B cell (primary cell): ENCODE results near the gene ZG16. TPM values are rescaled to one million over a fixed set of nuclear protein-coding genes. Genes with fewer than 3 reads are reported as not detected.

Experiments
- ATAC-seq: fragments of 200-7000 bp; cut with Tn5 transposase; one replicate; pipeline ENCODE4 v1.10.0; 2021; ENCODE audit warnings: low read depth, mild to moderate bottlenecking, moderate number of reproducible peaks, moderate library complexity
- CTCF ChIA-PET: fragments of 350-600 bp; sonication (Branson Sonifier 250); formaldehyde crosslinking; loops from one replicate; lab custom pipeline; 2021; ENCODE audit warnings: antibody characterized with exemption, inconsistent platforms; lab: Charles Lee
- POLR2A ChIA-PET: fragments of 350-600 bp; sonication (Branson Sonifier 250); formaldehyde crosslinking; loops from one replicate; lab custom pipeline; 2021; ENCODE audit warnings: antibody characterized with exemption; lab: Charles Lee
- DNase-seq: peaks from one replicate; pipeline ENCODE4 v3.0.0; 2013
- H2AFZ ChIP-seq: 2 replicates; pipeline ENCODE4 v1.6.1; 2012; ENCODE audit warnings: mild to moderate bottlenecking, low read depth, low read length; ENCODE audit not compliant: insufficient read depth, poor library complexity, severe bottlenecking
- H3K27ac ChIP-seq, 2 donors: 1 replicate in 1 of 2; 2 replicates in 1 of 2; pipeline ENCODE4 v1.5.1; 2012 to 2013; ENCODE audit warnings: low read length in 2 of 2, mild to moderate bottlenecking in 2 of 2, moderate library complexity in 1 of 2
- H3K27me3 ChIP-seq, 4 experiments: fragments of 200-600 bp in 1 of 4; sonication (generic) in 1 of 4; replicated peaks in 1 of 4; 1 replicate in 2 of 4; 2 replicates in 2 of 4; pipeline versions ENCODE4 v1.6.1 to v1.7.0; 2013 to 2016; ENCODE audit warnings: low read length in 3 of 4, mild to moderate bottlenecking in 2 of 4, mixed read lengths in 1 of 4, moderate library complexity in 1 of 4; ENCODE audit not compliant: insufficient read depth in 4 of 4, control insufficient read depth in 3 of 4; ENCODE audit errors: control extremely low read depth in 1 of 4
- H3K36me3 ChIP-seq, 2 experiments: replicated peaks in 1 of 2; 1 replicate in 1 of 2; 2 replicates in 1 of 2; pipeline versions ENCODE4 v1.6.1 to v1.7.1; 2013; ENCODE audit warnings: low read length in 1 of 2; ENCODE audit not compliant: insufficient read depth in 2 of 2, control insufficient read depth in 1 of 2; ENCODE audit errors: control extremely low read depth in 1 of 2, extremely low read depth in 1 of 2
- H3K4me1 ChIP-seq, 2 donors: fragments of 200-600 bp in 1 of 2; sonication (generic) in 1 of 2; 1 replicate in 1 of 2; 2 replicates in 1 of 2; pipeline versions ENCODE4 v1.5.1 to v1.6.1; 2013 to 2017; ENCODE audit warnings: low read length in 2 of 2; ENCODE audit not compliant: control insufficient read depth in 2 of 2, insufficient read depth in 2 of 2
- H3K4me2 ChIP-seq: replicated peaks from 2 replicates; pipeline ENCODE3; 2012; ENCODE audit warnings: mild to moderate bottlenecking, low read depth, low read length; ENCODE audit not compliant: poor library complexity, severe bottlenecking
- H3K4me3 ChIP-seq, 5 experiments: fragments of 200-600 bp in 1 of 5; sonication (generic) in 1 of 5; 1 replicate in 3 of 5; 2 replicates in 2 of 5; pipeline versions ENCODE4 v1.5.1 to v1.7.0; 2011 to 2016; ENCODE audit warnings: low read length in 4 of 5, mild to moderate bottlenecking in 4 of 5, low read depth in 2 of 5, control low read depth in 1 of 5, moderate library complexity in 1 of 5; ENCODE audit not compliant: insufficient read depth in 1 of 5; ENCODE audit errors: control extremely low read depth in 1 of 5, extremely low read depth in 1 of 5
- H3K79me2 ChIP-seq: fragments of 200-600 bp; sonication (generic); one replicate; pipeline ENCODE4 v1.6.0; 2016; ENCODE audit warnings: low read length; ENCODE audit not compliant: control insufficient read depth, insufficient read depth
- H3K9ac ChIP-seq: fragments of 200-600 bp; sonication (generic); 2 replicates; pipeline ENCODE4 v1.6.1; 2017; ENCODE audit warnings: mild to moderate bottlenecking, low read length, moderate library complexity
- H3K9me3 ChIP-seq, 3 donors: one replicate each; pipeline versions ENCODE4 v1.6.1 to v1.7.1; 2013; ENCODE audit warnings: low read length in 2 of 3; ENCODE audit not compliant: control insufficient read depth in 2 of 3, insufficient read depth in 1 of 3; ENCODE audit errors: control extremely low read depth in 1 of 3
- H4K20me1 ChIP-seq: 2 replicates; pipeline ENCODE4 v1.6.0; 2012; ENCODE audit warnings: mild to moderate bottlenecking, low read length; ENCODE audit not compliant: insufficient read depth, control insufficient read depth, poor library complexity, severe bottlenecking
- H3K27ac Mint-ChIP-seq: one replicate; pipeline ENCODE4 v1.8.0; 2021; ENCODE audit warnings: mixed read lengths
- H3K27me3 Mint-ChIP-seq: one replicate; pipeline ENCODE4 v1.8.0; 2021; ENCODE audit warnings: mixed read lengths
- H3K4me1 Mint-ChIP-seq: one replicate; pipeline ENCODE4 v1.8.0; 2021; ENCODE audit warnings: mixed read lengths
- H3K4me3 Mint-ChIP-seq: one replicate; pipeline ENCODE4 v1.8.0; 2021; ENCODE audit warnings: mixed read lengths
- H3K9me3 Mint-ChIP-seq: one replicate; pipeline ENCODE4 v1.8.0; 2022; ENCODE audit warnings: mixed read lengths; ENCODE audit not compliant: insufficient read depth
- EZH2 ChIP-seq: IDR thresholded peaks from 2 replicates; pipeline ENCODE4 v1.6.1; 2012; ENCODE audit warnings: borderline replicate concordance, low read depth, mild to moderate bottlenecking, moderate library complexity, low read length; ENCODE audit not compliant: insufficient read depth, poor library complexity, severe bottlenecking
- WGBS: methylation state at CpG from one replicate; pipeline ENCODE4 v1.1.5; 2013; ENCODE audit warnings: missing lambda C conversion rate; ENCODE audit not compliant: insufficient coverage; 5-methylcytosine and 5-hydroxymethylcytosine counted together
- intact Hi-C: fragments of 100-400 bp; cut with micrococcal nuclease; formaldehyde crosslinking; loops from one replicate; pipeline ENCODE4 v1.10.0; 2022
- polyA plus RNA-seq: library from polyadenylated mRNA; depleted of rRNA; stranded (reverse); fragments of >200 nt; gene quantifications from 2 replicates; pipeline ENCODE4 v1.2.3, GENCODE V29; 2012
- total RNA-seq, 2 donors: library from RNA; stranded (reverse); fragments of 120-200 nt in 1 of 2; gene quantifications; 1 replicate in 1 of 2; 2 replicates in 1 of 2; pipeline versions ENCODE4 v1.2.3 to v1.2.4, GENCODE V29; 2013 to 2022
- TF ChIP-seq, protein P1 (sequence below): fragments of 200-600 bp; IDR thresholded peaks from one replicate; pipeline ENCODE4 v1.8.0; 2022; ENCODE audit warnings: antibody characterized with exemption, mild to moderate bottlenecking

Gene ZG16
- total and polyA plus RNA-seq, 2 donors (not counting 1 experiment from before 2014, with no cell fraction given): 0.06 TPM; not detected in 1

GRCh38 chr16:29745121-29745852 is 32.8 kb upstream of the ZG16 start:
- TF ChIP-seq, protein P1, sequence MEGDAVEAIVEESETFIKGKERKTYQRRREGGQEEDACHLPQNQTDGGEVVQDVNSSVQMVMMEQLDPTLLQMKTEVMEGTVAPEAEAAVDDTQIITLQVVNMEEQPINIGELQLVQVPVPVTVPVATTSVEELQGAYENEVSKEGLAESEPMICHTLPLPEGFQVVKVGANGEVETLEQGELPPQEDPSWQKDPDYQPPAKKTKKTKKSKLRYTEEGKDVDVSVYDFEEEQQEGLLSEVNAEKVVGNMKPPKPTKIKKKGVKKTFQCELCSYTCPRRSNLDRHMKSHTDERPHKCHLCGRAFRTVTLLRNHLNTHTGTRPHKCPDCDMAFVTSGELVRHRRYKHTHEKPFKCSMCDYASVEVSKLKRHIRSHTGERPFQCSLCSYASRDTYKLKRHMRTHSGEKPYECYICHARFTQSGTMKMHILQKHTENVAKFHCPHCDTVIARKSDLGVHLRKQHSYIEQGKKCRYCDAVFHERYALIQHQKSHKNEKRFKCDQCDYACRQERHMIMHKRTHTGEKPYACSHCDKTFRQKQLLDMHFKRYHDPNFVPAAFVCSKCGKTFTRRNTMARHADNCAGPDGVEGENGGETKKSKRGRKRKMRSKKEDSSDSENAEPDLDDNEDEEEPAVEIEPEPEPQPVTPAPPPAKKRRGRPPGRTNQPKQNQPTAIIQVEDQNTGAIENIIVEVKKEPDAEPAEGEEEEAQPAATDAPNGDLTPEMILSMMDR: no peak
- TF ChIP-seq EZH2: no peak
- no peaks in the 10 kb centered on the region for H3K27me3 ChIP-seq
- peak overlapping the region; percentile 91 to 100 (median 97) for H3K4me3 ChIP-seq
- peak overlapping the region; percentile 99 for H3K9ac ChIP-seq
- peaks cover 0 to 11% (median 0%) of the 10 kb centered on the region in 3 donors for H3K9me3 ChIP-seq
- no peaks in the 10 kb centered on the region for H3K27me3 Mint-ChIP-seq
- intact Hi-C loops: loop anchor here (1.0 to 5.0 kb wide), 3 partner anchors 9 to 117 kb away; partner anchors contain the start of gene CDIPT
- peaks cover 35% of the 10 kb centered on the region for H4K20me1 ChIP-seq
- H3K27ac Mint-ChIP-seq: peak overlapping the region; percentile 99
- peak; percentile 77 for DNase-seq
- CTCF ChIA-PET: interaction anchor here (0.6 to 1.3 kb wide), 6 partner anchors 14 to 62 kb away, joined by 3 to 6 read pairs (median 4); no protein-coding TSS in a partner anchor
- H3K36me3 ChIP-seq: peaks cover 2 to 54% of the 10 kb centered on the region in 2 experiments
- H3K4me1 ChIP-seq: peaks cover 49 to 65% of the 10 kb centered on the region in 2 donors
- peaks cover 66% of the 10 kb centered on the region for H3K79me2 ChIP-seq
- H3K4me1 Mint-ChIP-seq: peaks cover 70% of the 10 kb centered on the region
- no peaks in the 10 kb centered on the region for H3K9me3 Mint-ChIP-seq
- WGBS: under 1% methylated on average over 15 of the region's 16 CpGs
- H3K4me2 ChIP-seq: peak overlapping the region; percentile 81
- peak overlapping the region; percentile 75 for H2AFZ ChIP-seq
- POLR2A ChIA-PET: interaction anchor here (1.0 to 3.0 kb wide), 5 partner anchors 14 to 1372 kb away, joined by 3 to 14 read pairs (median 10); partner anchors contain the start of genes KAT8 and KIF22
- peak overlapping the region; percentile 99 for H3K4me3 Mint-ChIP-seq
- H3K27ac ChIP-seq: peak overlapping the region; percentile 95
- ATAC-seq: peak; percentile 65
